Measurements from ENCODE around the gene ECPAS. TPM values are rescaled to one million over a fixed set of nuclear protein-coding genes. Genes with fewer than 3 reads are reported as not detected.
"Not testable (repeated sequence)": the region's sequence is repeated elsewhere in the genome, so short reads cannot be mapped to it uniquely, and the experiment has no call there.

The ECPAS gene
- total RNA-seq (2014; rRNA removed; shearing (Covaris generic); ENCODE audit: low replicate concordance) = 30.5 and 35.4 TPM in 2 replicates

DNA sequence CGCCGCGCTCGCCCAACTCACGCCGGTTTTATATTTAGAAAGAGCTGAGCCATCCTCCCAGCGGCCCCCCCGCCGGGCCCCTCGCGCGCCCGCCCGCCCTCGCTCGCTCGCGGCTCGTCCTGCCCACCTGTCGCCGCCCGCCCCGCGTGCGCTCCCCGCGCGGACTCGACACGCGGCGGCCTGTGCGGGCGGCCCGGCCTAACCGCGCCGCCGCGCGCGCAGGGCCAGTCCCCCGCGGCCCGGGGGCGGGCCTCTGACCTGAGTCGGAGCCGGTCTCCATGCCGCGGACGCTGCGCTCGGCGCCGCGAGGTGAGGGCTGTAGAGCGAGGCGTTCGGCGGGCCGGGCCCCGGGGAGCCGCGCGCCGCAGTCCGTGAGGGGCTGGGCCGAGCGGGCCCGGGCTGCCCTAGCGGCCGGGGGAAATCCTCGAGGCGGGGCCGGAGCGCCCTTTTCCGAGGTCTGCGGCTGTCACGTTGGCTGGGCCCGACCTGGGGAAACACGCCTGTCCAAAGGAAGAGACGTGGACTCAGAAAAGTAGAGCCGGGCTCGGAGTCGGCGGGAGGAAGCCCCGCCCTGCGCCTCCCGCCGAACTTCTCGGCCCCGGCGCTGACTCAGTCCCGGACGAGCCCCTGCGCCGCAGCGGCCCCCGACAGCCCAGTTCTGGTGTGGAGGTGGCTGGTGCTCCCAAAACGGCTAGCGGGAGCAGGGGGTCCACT is at the start of gene ECPAS:
Gene ECPAS (minus strand): TSS at position 526 of the 714 bp plus-strand sequence. CDS start 11,465 bp downstream, outside the sequence.
- DNase-seq (ENCODE audit: low read depth) = peak; percentile 84
- in situ Hi-C loops (cut with HindIII; ENCODE audit: low pct_unique_long_range_greater_than_20kb, low sequenced_read_pairs) = no loop called here

DNA sequence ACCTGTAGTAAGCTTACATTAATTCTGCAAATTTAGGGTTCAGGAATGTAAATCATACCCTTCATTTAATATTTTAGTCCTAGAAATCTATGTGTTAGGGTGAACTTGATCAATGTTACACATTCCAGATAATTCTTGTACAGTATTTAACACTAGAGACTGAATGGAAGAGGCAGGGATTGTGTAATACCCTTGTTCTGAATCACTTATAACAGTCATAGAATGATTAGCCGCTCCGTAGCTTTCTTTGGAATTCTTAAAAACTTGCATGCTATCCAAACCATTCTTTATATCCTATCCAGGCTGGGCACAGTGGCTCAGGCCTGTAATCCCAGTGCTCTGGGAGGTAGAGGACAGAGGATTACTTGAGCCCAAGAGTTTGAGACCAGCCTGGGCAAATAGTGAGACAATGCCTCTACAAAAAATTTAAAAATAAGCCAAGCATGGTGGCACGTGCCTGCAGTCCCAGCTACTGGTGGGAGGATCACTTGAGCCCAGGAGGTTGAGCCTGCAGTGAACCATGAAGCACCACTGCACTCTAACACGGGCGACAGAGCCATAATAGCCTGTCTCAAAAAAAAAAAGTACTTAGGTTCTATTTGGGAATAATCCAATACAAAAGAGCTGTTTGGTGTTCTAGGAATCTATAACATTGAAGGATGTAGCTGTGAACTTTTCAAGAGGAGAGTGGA is 49.1 kb upstream of the ECPAS start:
- no peak for DNase-seq (ENCODE audit: low read depth)
- in situ Hi-C loops (cut with HindIII; ENCODE audit: low pct_unique_long_range_greater_than_20kb, low sequenced_read_pairs) = no loop called here

DNA sequence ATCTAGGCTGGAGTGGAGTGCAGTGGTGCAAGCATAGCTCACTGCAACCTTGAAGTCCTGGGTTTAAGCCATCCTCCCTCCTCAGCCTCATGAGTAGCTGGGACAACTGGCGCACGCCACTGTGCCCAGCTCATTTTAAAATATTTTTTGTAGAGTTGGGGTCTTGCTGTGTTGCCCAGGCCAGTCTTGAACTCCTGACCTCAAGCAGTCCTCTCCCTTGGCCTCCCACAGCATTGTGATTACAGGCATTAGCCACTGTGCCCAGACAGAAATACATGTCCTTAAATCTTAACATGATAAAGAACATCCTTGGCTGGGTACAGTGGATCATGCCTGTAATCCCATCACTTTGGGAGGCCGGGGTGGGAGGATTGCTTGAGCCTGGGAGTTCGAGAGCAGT is 47.5 kb upstream of the ECPAS start:
- DNase-seq (ENCODE audit: low read depth) = no peak
- in situ Hi-C loops (cut with HindIII; ENCODE audit: low pct_unique_long_range_greater_than_20kb, low sequenced_read_pairs) = no loop called here

DNA sequence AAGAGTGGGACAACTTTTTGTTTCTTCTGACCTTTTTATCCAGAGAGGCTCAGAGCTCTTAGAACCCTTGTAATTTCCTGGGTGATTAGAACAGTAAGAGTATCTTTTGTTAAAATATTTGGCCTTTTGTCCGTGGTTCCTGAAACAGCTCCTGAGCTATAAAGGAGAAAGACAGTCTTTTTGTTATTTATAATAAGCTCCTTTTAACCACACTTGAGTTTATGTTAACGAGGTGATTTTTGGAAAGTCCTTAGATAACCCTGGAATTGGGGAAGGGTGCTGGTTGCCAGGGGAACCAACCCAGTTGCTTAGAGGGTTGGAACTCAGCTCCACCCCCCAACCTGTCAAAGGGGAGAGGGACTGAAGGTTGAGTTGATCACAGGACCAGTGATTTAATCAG is 45.6 kb upstream of the ECPAS start:
- DNase-seq (ENCODE audit: low read depth) = no peak
- in situ Hi-C loops (cut with HindIII; ENCODE audit: low pct_unique_long_range_greater_than_20kb, low sequenced_read_pairs) = no loop called here

DNA sequence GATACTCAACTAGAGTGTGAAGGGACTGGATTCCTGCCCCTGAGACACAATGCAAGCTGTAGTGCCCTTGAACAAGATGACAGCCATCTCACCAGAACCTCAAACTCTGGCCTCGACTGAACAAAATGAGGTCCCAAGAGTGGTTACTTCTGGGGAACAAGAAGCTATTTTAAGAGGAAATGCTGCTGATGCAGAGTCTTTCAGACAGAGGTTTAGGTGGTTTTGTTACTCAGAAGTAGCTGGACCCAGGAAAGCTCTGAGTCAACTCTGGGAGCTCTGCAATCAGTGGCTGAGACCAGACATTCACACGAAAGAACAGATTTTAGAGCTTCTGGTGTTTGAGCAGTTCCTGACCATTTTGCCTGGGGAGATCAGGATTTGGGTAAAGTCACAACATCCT is 43.2 kb upstream of the ECPAS start:
- DNase-seq (ENCODE audit: low read depth) = no peak
- in situ Hi-C loops (cut with HindIII; ENCODE audit: low pct_unique_long_range_greater_than_20kb, low sequenced_read_pairs) = no loop called here

DNA sequence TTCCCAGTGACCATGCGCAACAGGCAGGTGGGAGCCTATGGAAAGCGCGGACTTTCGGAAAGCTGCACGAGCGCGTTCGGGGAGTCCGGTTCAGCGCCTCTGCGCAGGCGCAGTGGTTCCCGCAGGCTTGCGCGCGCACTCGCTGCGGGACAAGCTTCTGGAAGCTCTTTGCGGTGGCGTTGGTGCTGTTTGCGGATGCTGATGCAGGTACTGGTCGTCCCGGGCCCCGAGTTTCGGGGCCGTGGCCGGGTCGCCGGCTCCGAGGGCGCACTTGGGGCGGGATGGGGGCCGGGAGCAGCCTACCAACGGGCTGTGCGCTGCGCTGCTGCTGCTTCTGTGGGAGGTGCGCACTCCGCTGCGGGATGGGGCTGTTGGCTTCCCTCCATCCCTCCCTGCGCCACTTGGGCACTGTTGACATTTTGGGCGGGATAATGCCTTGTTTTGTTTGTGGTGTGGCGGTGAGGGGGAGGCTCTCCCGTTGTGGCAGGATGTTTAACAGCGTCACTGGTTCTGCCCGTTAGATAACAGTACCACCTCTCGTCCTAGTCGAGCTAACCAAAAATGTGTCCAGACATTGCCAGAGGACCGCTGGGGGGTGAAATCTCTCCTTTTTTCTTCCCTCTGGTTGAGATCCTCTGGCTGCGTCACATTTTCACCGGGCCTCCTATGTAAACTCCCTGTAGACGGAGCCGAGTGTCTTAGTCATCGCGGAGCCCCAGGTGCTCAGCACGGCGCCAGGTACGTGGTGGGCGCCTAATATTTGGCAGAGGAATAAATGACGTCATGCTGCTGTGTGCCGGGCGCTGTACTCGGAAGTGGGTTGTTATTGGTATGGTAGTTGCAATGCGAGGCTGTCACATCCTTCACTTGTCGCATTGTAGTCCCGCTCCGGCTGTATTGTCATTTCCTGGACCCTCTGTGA is 41.1 kb upstream of the ECPAS start, which contains the start of gene ZNF483:
Gene ZNF483 (plus strand): TSS at position 124 of the 922 bp plus-strand sequence. CDS start 2,217 bp downstream, outside the sequence.
- in situ Hi-C loops (cut with HindIII; ENCODE audit: low pct_unique_long_range_greater_than_20kb, low sequenced_read_pairs) = no loop called here

DNA sequence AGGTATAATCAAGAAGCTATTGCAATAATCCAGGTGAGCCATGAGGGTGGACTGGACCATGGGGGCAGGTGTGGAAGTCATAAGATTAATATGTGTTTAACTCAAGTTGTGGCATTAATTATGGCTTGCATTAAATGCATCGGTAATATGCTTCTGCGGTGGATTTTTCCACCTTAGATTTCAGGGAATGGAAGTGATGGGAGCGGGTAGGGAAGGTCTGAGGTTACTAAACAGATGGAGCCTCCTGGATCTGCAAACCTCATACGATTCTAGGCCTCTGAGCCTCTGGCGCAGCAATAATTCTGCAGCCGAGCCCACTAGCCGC is 40.5 kb upstream of the ECPAS start:
- in situ Hi-C loops (cut with HindIII; ENCODE audit: low pct_unique_long_range_greater_than_20kb, low sequenced_read_pairs) = no loop called here
- DNase-seq (ENCODE audit: low read depth) = no peak

More for the DNA sequence above, 41.1 kb upstream of the ECPAS start, which contains the start of gene ZNF483:
- DNase-seq (ENCODE audit: low read depth) = peak; percentile 67

DNA sequence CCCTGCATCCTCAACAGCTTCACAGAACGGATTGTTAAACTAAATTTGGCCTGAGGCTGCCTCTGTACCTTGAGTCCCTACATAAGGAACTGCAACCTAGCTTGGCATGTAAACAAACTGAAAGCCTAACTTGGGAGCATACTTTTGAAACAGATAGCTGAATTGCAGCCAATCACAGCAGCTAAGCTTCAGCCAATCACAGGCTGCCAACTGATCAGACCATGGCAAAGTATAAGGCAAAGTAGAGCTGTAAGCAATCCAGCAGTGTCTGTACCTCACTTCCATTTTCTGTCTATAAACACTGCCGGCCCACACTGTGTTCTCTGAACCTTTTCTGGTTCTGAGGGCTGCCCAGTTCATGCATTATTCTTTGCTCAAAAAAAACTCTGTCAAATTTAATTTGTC is 31.9 kb upstream of the ECPAS start:
- no peak for DNase-seq (ENCODE audit: low read depth)
- in situ Hi-C loops (cut with HindIII; ENCODE audit: low pct_unique_long_range_greater_than_20kb, low sequenced_read_pairs) = no loop called here

- in situ Hi-C loops (cut with HindIII; ENCODE audit: low pct_unique_long_range_greater_than_20kb, low sequenced_read_pairs) = no loop called here
Measured at GRCh38 chr9:111514967-111515366, 30.8 kb upstream of the ECPAS start.

DNA sequence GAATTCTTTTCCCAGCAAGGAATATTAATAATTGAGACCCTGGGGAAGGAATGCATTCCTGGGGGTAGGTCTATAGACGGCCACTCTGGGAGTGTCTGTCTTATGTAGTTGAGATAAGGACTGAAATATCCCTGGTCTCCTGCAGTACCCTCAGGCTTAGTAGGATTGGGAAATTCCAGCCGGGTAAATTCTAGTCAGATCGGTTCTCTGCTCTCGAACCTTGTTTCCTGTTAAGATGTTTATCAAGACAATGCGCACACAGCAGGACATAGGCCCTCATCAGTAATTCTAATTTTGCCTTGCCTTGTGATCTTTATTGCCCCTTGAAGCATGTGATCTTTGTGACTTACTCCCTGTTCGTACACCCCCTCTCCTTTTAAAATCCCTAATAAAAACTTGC is 27.4 kb upstream of the ECPAS start:
- in situ Hi-C loops (cut with HindIII; ENCODE audit: low pct_unique_long_range_greater_than_20kb, low sequenced_read_pairs); DNase-seq (ENCODE audit: low read depth): not testable (repeated sequence)

More at GRCh38 chr9:111514967-111515366, 30.8 kb upstream of the ECPAS start:
- DNase-seq (ENCODE audit: low read depth) = no peak

GRCh38 chr9:111502506-111502905 is 18.3 kb upstream of the ECPAS start:
- in situ Hi-C loops (cut with HindIII; ENCODE audit: low pct_unique_long_range_greater_than_20kb, low sequenced_read_pairs) = no loop called here

DNA sequence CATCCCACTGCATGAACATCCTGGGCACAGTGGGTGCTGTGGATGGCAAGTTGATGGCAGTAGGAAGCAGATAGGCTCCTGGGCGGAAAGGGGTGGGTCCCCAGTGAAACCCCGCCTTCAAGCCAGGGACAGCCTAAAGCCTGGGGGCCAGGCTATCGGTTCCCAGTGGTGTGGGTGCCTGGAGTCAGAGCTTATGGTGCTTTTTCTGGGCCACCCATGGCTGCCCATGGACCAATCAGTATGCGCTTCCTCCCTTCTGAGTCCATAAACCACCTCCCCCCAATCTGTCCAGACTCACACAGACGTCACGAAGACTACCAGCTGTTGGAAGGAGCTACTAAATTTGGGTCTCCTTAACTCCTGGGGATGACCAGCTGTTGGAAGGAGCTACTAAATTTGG is 17.5 kb upstream of the ECPAS start:
- in situ Hi-C loops (cut with HindIII; ENCODE audit: low pct_unique_long_range_greater_than_20kb, low sequenced_read_pairs) = no loop called here
- no peak for DNase-seq (ENCODE audit: low read depth)

More at GRCh38 chr9:111502506-111502905, 18.3 kb upstream of the ECPAS start:
- DNase-seq (ENCODE audit: low read depth) = no peak

- no peak for DNase-seq (ENCODE audit: low read depth)
Measured at GRCh38 chr9:111501005-111501562, 16.9 kb upstream of the ECPAS start.

DNA sequence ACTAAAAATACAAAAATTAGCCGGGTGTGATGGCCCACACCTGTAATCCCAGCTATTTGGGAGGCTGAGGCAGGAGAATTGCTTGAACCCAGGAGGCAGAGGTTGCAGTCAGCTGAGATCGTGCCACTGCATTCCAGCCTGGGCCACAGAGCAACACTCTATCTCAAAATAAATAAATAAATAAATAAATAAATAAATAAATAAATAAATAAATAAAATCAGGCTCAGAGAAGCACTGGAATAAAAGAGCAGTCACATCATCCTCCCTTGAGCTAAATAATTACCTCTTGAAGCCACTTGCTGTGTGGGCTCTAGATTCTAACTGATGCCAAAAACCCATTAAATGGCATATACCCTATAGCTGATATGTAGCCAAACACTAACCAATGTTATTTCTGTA is 13.0 kb upstream of the ECPAS start:
- in situ Hi-C loops (cut with HindIII; ENCODE audit: low pct_unique_long_range_greater_than_20kb, low sequenced_read_pairs) = not testable (repeated sequence)

More at GRCh38 chr9:111501005-111501562, 16.9 kb upstream of the ECPAS start:
- in situ Hi-C loops (cut with HindIII; ENCODE audit: low pct_unique_long_range_greater_than_20kb, low sequenced_read_pairs) = no loop called here

DNA sequence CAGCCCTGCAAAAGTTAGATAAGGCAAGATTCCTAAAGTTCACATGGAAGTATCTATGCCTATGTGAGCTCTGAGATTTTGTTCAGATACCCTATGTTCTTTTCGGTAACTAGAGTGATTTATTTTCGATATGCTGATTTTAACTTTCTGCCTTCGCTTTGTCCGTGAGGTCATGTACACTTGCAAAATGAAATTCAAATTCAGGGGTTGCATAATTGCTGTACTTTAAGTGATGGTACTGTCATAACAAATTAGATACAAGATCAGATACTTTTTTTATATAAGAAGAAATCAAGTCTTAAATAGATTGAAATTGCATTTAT is 350 bp upstream of the ECPAS start:
- no peak for DNase-seq (ENCODE audit: low read depth)
- in situ Hi-C loops (cut with HindIII; ENCODE audit: low pct_unique_long_range_greater_than_20kb, low sequenced_read_pairs) = no loop called here

More for the DNA sequence above, 13.0 kb upstream of the ECPAS start:
- DNase-seq (ENCODE audit: low read depth) = not testable (repeated sequence)

DNA sequence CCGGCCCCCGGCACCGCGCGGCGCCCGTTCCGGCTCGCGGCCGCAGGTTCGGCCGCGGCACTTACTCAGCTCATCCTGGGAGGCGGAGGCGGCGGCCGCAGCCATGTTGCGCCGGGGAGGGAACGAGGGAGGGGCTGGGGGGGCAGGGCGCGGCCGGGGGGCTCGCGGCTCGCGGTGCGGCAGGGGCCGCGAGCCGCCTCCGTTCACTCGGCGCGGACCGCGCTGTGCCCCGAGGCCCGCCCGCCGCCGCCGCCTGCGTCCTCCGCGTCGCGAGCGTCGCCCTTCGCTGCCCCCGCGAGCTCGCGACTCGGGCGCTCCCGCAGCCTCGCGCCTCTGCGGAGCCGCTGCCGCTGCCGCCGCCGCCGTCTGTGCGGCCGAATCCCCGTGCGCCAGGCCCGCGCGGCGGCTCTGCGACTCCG is 735 bp downstream of the ECPAS start:
- no peak for DNase-seq (ENCODE audit: low read depth)
- in situ Hi-C loops (cut with HindIII; ENCODE audit: low pct_unique_long_range_greater_than_20kb, low sequenced_read_pairs) = no loop called here

- in situ Hi-C loops (cut with HindIII; ENCODE audit: low pct_unique_long_range_greater_than_20kb, low sequenced_read_pairs) = no loop called here
- DNase-seq (ENCODE audit: low read depth) = peak; percentile 63
Measured at GRCh38 chr9:111482694-111483438, 1.3 kb downstream of the ECPAS start.

All from Caki2 (cell line).